Measurements from ENCODE around the gene FAT4. TPM values are rescaled to one million over a fixed set of nuclear protein-coding genes. Genes with fewer than 3 reads are reported as not detected.

Gene FAT4
- total RNA-seq, 1 donor from 2014 or later = 26.0 TPM

DNA sequence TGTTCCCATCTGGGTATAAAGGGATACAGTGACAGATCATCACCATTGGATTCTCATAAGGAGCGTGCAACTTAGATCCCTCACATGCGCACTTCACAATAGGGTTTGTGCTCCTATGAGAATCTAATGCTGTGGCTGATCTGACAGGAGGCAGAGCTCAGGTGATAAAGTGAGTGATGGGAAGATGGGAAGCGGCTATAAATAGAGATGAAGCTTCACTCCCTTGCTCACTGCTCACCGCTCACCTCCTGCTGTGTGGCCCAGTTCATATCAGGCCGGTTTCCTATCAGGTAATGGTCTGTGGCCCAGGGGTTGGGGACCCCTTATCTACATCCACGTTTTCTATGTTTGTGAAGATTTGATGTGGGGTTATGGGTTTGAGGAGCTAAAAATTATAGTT, 43.7 kb downstream of the FAT4 start:
- peaks cover 40% of the 10 kb centered on the region for H3K4me1 Mint-ChIP-seq
- no peak overlapping the region for H3K4me3 Mint-ChIP-seq
- no peaks in the 10 kb centered on the region for H3K27me3 Mint-ChIP-seq (ENCODE audit: low read depth)
- TF ChIP-seq, protein P1, sequence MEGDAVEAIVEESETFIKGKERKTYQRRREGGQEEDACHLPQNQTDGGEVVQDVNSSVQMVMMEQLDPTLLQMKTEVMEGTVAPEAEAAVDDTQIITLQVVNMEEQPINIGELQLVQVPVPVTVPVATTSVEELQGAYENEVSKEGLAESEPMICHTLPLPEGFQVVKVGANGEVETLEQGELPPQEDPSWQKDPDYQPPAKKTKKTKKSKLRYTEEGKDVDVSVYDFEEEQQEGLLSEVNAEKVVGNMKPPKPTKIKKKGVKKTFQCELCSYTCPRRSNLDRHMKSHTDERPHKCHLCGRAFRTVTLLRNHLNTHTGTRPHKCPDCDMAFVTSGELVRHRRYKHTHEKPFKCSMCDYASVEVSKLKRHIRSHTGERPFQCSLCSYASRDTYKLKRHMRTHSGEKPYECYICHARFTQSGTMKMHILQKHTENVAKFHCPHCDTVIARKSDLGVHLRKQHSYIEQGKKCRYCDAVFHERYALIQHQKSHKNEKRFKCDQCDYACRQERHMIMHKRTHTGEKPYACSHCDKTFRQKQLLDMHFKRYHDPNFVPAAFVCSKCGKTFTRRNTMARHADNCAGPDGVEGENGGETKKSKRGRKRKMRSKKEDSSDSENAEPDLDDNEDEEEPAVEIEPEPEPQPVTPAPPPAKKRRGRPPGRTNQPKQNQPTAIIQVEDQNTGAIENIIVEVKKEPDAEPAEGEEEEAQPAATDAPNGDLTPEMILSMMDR (conservative IDR thresholded peaks at IDR 0.05) = no peak
- no peak for DNase-seq (ENCODE audit: low read depth, low spot score)
- no peaks in the 10 kb centered on the region for H3K9me3 Mint-ChIP-seq
- H3K36me3 Mint-ChIP-seq (ENCODE audit: low read depth) = no peaks in the 10 kb centered on the region
- peak overlapping the region; percentile 40 for H3K27ac Mint-ChIP-seq (ENCODE audit: unreplicated experiment)

DNA sequence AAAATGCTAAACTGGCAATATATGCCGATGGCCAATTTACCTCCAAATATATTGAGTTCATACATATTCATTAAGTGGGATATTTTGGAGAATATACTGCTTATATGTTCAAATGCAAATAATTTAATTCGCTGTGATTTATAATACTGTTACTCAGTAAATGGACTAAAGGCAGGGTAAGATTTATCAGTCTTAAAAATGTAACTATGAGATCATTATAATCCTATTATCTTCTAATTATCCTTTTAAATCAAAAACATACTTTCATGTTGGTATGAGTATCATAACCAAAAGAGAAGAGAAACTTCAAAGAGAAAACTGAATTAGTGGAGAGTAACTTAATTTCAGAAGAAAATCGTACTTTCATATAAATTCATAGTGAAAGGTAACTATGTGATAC, 44.6 kb downstream of the FAT4 start:
- Mint-ChIP-seq H3K9me3 (no peaks in the 10 kb centered on the region), H3K27me3 (ENCODE audit: low read depth) (no peaks in the 10 kb centered on the region), H3K27ac (ENCODE audit: unreplicated experiment) (no peak overlapping the region), H3K4me3 (no peak overlapping the region), H3K4me1 (peaks cover 38% of the 10 kb centered on the region), H3K36me3 (ENCODE audit: low read depth) (peaks cover 3% of the 10 kb centered on the region)
- no peak for DNase-seq (ENCODE audit: low read depth, low spot score)
- TF ChIP-seq, protein P1 (conservative IDR thresholded peaks at IDR 0.05) = no peak

DNA sequence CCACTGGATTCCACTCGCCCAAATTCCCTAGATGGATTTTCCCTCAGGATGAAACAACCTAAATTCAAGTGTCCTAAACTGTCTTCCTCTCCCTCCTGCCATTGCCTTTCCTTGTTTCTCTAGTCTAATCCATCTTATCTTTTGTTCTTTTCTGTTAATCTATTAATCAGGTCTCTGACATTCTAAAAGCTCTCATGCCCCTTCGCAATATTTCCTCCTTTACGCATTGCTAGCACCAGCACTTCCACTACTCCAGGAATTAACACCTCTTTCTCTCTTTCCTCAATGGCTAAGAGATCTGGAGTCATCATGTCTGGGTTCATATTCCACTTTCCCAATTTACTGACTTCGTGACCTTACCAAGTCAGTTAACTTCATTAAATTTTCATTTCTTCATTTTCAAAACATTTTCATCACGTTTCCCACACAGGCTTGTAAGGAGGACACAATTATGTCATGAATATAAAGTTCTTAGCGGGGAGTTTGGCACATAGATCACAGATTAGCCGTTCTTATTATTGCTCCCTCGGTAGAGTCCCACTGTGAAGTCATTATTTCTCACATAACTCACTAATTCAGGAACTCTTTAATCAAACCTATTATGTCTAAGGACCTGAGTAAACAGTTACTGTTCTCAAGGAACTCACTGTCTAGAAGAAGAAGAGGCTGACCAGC, 45.3 kb downstream of the FAT4 start:
- TF ChIP-seq, protein P1 (conservative IDR thresholded peaks at IDR 0.05) = no peak
- Mint-ChIP-seq H3K36me3 (ENCODE audit: low read depth) (peaks cover 7% of the 10 kb centered on the region), H3K27me3 (ENCODE audit: low read depth) (no peaks in the 10 kb centered on the region), H3K4me3 (no peak overlapping the region), H3K27ac (ENCODE audit: unreplicated experiment) (no peak overlapping the region), H3K4me1 (peaks cover 35% of the 10 kb centered on the region), H3K9me3 (peaks cover 3% of the 10 kb centered on the region)
- DNase-seq (ENCODE audit: low read depth, low spot score) = no peak

DNA sequence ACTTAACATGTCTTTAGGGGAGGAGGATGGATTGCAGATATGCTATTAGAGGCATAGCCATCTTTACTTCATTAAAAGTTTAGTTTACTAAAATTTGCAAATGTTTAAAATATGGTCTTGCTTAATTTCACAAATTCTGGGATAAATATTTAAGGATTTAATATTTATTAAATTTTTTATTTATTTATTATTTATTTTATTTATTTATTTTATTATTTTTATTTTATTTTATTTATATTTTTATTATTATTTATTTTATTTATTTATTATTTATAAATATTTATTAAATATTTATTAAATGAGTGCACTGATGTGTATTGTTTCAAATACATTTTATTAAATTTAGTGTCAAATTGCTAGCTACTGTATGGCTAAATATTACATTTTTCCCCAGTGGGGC, 46.0 kb downstream of the FAT4 start:
- Mint-ChIP-seq H3K36me3 (ENCODE audit: low read depth) (peaks cover 7% of the 10 kb centered on the region), H3K27ac (ENCODE audit: unreplicated experiment) (no peak overlapping the region), H3K27me3 (ENCODE audit: low read depth) (no peaks in the 10 kb centered on the region), H3K4me1 (peaks cover 30% of the 10 kb centered on the region), H3K9me3 (peaks cover 3% of the 10 kb centered on the region), H3K4me3 (no peak overlapping the region)
- TF ChIP-seq, protein P1 (conservative IDR thresholded peaks at IDR 0.05) = no peak
- no peak for DNase-seq (ENCODE audit: low read depth, low spot score)

Measured in neural crest cell (in vitro differentiated cells).